Vagina (tissue), 2 donors: ENCODE data around the gene DNAJC5. TPM values are rescaled to one million over a fixed set of nuclear protein-coding genes. Genes with fewer than 3 reads are reported as not detected.
A peak's percentile ranks its signal among the peaks of the same experiment; 100 is the strongest.
"Not testable (repeated sequence)": the region's sequence is repeated elsewhere in the genome, so short reads cannot be mapped to it uniquely, and the experiment has no call there.

ENCODE experiments used
- DNase-seq, 2 donors: peaks; one replicate each; pipeline ENCODE4 v3.0.0-alpha.2; 2017; ENCODE audit errors: extremely low spot score in 2 of 2
- H3K27ac ChIP-seq: fragments of 200-600 bp; sonication (generic); one replicate; pipeline ENCODE4 v1.5.1; 2019
- H3K27me3 ChIP-seq: fragments of 200-600 bp; sonication (generic); one replicate; pipeline ENCODE4 v1.5.1; 2019
- H3K36me3 ChIP-seq, 2 donors: fragments of 200-600 bp; sonication (generic); one replicate each; pipeline ENCODE4 v1.5.1; 2017 to 2019
- H3K4me1 ChIP-seq: fragments of 200-600 bp; sonication (generic); one replicate; pipeline ENCODE4 v1.5.1; 2019
- H3K4me3 ChIP-seq, 2 donors: fragments of 200-600 bp; sonication (generic); 1 replicate in 1 of 2; 2 replicates in 1 of 2; pipeline ENCODE4 v1.5.1; 2016 to 2019
- H3K9me3 ChIP-seq: fragments of 200-600 bp; sonication (generic); one replicate; pipeline ENCODE4 v1.5.1; 2019
- POLR2A ChIP-seq, 2 donors: fragments of 450-650 bp; IDR thresholded peaks; one replicate each; pipeline ENCODE4 v1.6.1; 2017; ENCODE audit warnings: antibody characterized with exemption in 2 of 2, mild to moderate bottlenecking in 2 of 2, moderate library complexity in 2 of 2
- POLR2AphosphoS5 ChIP-seq, 2 donors: sonication (generic); formaldehyde crosslinking; IDR thresholded peaks; one replicate each; pipeline ENCODE4 v1.9.0; 2017; ENCODE audit warnings: antibody characterized with exemption in 2 of 2, mild to moderate bottlenecking in 2 of 2, low read depth in 1 of 2; ENCODE audit not compliant: insufficient read depth in 1 of 2
- intact Hi-C: fragments of 100-400 bp; cut with DNase I; formaldehyde crosslinking; loops from one replicate; pipeline ENCODE4 v1.15.1; 2023
- total RNA-seq: library from RNA; depleted of rRNA; stranded (reverse); fragments of >200 nt; gene quantifications from one replicate; pipeline ENCODE4 v1.2.3, GENCODE V29; 2016
- TF ChIP-seq, protein P1 (sequence below), 3 experiments: fragments of 450-650 bp in 2 of 3; fragments of 200-600 bp in 1 of 3; sonication (generic) in 1 of 3; IDR thresholded peaks; one replicate each; pipeline ENCODE4 v1.5.1; 2017 to 2019; ENCODE audit warnings: antibody characterized with exemption in 3 of 3, mild to moderate bottlenecking in 2 of 3, moderate library complexity in 2 of 3

DNAJC5 gene
- total RNA-seq, 1 donor from 2014 or later, result 25.8 TPM

DNA sequence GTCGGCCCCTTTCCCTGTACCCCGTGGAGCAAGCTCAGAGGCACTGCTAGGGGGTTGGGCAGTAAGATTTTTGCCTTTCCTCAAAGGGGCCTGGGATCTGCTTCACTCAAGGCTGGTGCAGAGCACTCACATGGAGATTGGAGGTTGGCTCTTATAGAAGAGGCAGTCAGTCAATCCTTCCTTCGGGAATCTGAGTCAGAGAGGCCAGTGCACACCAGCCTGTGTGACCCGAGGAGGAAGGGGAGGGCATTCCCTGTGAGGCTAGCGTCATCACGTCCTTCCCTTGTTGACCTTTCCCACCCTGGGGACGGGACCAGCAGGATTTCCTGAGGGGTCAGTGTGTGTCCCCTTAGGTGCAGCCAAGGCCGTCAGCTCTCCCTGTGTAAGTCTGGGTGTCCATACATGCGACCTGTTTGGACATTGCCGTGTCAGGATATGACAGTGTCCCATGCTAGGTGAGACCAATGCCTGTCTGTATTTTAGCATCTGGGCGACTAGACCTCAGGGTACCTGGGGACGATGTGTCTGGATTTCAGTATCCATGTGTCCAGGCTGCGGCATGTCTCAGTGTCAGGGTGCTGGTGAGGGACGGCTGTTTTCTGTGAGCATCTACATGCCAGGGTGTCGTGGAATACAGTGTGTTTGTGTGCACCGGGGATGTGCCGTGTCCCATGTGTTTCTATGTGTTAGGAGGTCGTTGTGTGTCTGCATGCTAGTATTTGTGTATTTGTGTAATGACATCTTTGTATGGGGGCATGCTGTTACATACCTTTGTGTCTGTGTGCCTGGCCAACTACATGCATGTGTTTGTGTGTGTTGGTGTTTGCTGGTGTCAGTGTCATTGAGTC is 77.6 kb downstream of the DNAJC5 start:
- TF ChIP-seq POLR2AphosphoS5 (IDR thresholded peaks at IDR 0.05; ENCODE audit: insufficient read depth in 1 of 2, low read depth in 1 of 2), result no peak
- no peak for TF ChIP-seq POLR2A (IDR thresholded peaks at IDR 0.05)
- TF ChIP-seq, protein P1, sequence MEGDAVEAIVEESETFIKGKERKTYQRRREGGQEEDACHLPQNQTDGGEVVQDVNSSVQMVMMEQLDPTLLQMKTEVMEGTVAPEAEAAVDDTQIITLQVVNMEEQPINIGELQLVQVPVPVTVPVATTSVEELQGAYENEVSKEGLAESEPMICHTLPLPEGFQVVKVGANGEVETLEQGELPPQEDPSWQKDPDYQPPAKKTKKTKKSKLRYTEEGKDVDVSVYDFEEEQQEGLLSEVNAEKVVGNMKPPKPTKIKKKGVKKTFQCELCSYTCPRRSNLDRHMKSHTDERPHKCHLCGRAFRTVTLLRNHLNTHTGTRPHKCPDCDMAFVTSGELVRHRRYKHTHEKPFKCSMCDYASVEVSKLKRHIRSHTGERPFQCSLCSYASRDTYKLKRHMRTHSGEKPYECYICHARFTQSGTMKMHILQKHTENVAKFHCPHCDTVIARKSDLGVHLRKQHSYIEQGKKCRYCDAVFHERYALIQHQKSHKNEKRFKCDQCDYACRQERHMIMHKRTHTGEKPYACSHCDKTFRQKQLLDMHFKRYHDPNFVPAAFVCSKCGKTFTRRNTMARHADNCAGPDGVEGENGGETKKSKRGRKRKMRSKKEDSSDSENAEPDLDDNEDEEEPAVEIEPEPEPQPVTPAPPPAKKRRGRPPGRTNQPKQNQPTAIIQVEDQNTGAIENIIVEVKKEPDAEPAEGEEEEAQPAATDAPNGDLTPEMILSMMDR (IDR thresholded peaks at IDR 0.05), result no peak
- peak in 1 of 2 donors; percentile 85 for DNase-seq

DNA sequence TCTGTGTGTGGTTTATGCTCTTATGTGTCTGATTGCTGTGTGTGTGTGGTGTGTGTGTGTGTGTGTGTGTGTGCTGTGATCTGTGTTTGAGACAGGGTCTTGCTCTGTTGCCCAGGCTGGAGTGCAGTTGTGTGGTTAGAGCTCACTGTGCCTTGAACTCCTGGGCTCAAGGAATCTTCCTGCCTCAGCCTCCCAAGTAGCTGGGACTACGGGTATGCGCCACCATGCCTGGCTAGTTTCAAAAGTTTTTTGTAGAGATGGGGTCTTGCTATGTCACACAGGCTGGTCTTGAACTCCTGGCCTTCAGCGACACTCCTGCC is 78.2 kb downstream of the DNAJC5 start:
- TF ChIP-seq POLR2A (IDR thresholded peaks at IDR 0.05) (no peak), POLR2AphosphoS5 (IDR thresholded peaks at IDR 0.05; ENCODE audit: insufficient read depth in 1 of 2, low read depth in 1 of 2) (no peak)
- TF ChIP-seq, protein P1 (IDR thresholded peaks at IDR 0.05), result no peak
- Histone ChIP-seq H3K4me1 (peaks cover 42% of the 10 kb centered on the region), H3K27ac (peak overlapping the region; percentile 49), H3K9me3 (no peaks in the 10 kb centered on the region), H3K4me3 (no peak overlapping the region), H3K27me3 (no peaks in the 10 kb centered on the region), H3K36me3 (no peaks in the 10 kb centered on the region)
- intact Hi-C loops, result no loop called here
- no peak for DNase-seq

More for the DNA sequence above, 77.6 kb downstream of the DNAJC5 start:
- H3K27ac ChIP-seq, result no peak overlapping the region
- H3K27me3 ChIP-seq, result no peaks in the 10 kb centered on the region
- intact Hi-C loops, result no loop called here
- peaks cover 0 to 3% of the 10 kb centered on the region in 2 donors for H3K36me3 ChIP-seq
- H3K4me1 ChIP-seq, result peaks cover 40% of the 10 kb centered on the region
- H3K4me3 ChIP-seq, result no peak overlapping the region
- H3K9me3 ChIP-seq, result no peaks in the 10 kb centered on the region

DNA sequence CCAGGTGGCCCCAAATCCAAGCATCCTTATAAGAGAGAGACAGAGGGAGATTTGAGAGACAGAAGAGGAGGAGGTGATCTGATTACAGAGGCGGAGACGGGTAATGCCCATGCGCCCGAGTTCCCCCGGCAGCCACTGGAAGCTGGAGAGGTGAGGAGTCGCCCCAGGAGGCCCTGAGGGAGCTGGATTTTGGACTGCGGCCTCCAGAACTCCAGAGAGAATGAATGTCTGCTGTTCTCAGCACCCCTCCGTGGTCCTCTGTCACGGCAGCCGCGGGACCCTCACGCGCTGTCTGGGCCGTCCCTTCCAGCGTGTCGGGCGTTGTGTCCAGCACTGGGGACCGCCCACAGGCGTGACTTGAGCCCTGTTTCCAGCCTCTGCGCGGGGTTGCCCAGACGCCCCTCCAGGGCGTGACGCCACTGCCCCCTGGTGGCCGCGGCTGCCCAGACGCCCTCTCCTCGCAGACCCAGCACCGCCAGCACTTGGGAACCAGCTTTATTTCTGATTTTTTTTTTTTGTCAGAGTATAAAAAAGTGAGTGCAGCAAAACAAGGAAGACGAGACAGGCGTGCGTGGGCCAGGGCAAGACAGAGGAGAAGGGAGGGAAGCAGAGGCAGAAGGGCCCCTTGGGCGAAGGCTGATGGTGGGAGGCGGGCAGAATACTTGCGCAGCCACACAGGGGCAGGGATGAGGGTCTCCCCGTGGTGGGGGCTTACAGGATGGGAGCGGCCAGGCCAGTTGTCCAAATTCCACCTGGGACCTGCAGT is 78.9 kb downstream of the DNAJC5 start:
- Histone ChIP-seq H3K27me3 (no peaks in the 10 kb centered on the region), H3K36me3 (no peaks in the 10 kb centered on the region), H3K9me3 (no peaks in the 10 kb centered on the region), H3K27ac (peak overlapping the region; percentile 49), H3K4me3 (peak overlapping the region in 1 of 2 donors; percentile 29), H3K4me1 (peaks cover 42% of the 10 kb centered on the region)
- DNase-seq, result peak in 1 of 2 donors; percentile 83
- TF ChIP-seq POLR2AphosphoS5 (IDR thresholded peaks at IDR 0.05; ENCODE audit: insufficient read depth in 1 of 2, low read depth in 1 of 2), result peak; percentile 39 to 48
- TF ChIP-seq, protein P1 (IDR thresholded peaks at IDR 0.05), result peak; percentile 93 to 97 (median 95)
- TF ChIP-seq POLR2A (IDR thresholded peaks at IDR 0.05), result no peak
- intact Hi-C loops, result loop anchor here (2.0 kb wide), 1 partner anchor 437 kb away; the partner anchor contains the start of gene PTK6

DNA sequence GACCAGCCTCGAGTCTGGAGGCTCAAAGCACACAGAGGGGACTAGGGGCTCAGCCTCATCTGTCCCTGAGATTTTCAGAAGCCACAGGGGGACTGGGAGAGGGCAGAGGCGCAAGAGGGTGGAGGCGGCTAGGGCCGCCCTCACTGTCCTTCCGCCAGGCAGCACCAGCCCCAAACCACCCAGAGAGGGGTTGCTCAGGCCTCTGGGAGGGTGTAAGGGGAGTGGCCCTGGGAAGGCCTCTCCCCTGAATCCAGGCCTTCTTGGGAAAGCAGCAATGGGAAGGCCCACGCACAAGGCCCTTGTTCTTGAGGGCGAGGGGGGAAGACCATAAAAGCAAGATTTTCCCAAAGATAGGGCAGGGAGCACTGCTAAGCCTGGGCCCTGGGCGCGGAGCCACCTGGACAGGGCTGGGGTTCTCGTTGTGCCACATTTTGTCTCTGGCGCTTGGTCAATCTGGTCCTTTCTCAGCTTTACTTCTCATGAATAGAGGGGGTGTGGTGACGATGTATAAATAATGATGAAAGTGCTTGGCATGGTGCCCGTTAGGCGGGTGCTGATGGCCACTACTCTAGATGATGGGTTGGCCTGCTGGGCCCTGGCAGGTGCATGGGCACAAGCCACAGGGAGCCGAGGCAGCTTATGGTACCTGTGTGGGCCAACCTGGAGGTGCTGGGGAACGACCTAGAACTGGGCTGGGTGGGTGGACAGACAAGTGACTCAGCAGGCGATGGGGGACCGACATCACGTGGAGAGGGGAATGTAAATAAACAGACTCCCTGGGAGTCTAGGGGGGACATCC is 79.7 kb downstream of the DNAJC5 start:
- no peak for DNase-seq
- no peaks in the 10 kb centered on the region for H3K36me3 ChIP-seq
- peaks cover 43% of the 10 kb centered on the region for H3K4me1 ChIP-seq
- H3K4me3 ChIP-seq, result no peak overlapping the region
- intact Hi-C loops, result loop anchor here (2.0 kb wide), 1 partner anchor 438 kb away; the partner anchor contains the start of gene PTK6
- H3K27me3 ChIP-seq, result no peaks in the 10 kb centered on the region
- TF ChIP-seq POLR2A (IDR thresholded peaks at IDR 0.05) (no peak), POLR2AphosphoS5 (IDR thresholded peaks at IDR 0.05; ENCODE audit: insufficient read depth in 1 of 2, low read depth in 1 of 2) (no peak)
- TF ChIP-seq, protein P1 (IDR thresholded peaks at IDR 0.05), result no peak
- no peaks in the 10 kb centered on the region for H3K9me3 ChIP-seq
- no peak overlapping the region for H3K27ac ChIP-seq

DNA sequence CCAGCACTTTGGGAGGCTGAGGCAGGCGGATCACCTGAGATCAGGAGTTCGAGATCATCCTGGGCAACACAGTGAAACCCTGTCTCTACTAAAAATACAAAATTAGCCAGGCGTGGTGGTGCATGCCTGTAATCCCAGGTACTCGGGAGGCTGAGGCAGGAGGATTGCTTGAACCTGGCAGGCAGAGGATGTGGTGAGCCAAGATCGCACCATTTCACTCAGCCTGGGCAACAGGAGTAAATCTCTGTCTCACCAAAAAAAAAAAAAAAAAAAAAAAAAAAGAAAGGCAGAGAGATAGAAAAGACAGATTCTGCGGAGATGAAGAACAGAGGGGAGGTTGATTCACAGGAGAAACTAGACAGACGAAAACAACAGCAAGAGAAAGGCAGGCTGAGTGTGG is 81.6 kb downstream of the DNAJC5 start:
- H3K9me3 ChIP-seq, H3K4me3 ChIP-seq, H3K27me3 ChIP-seq, DNase-seq, H3K36me3 ChIP-seq, intact Hi-C loops, H3K27ac ChIP-seq: not testable (repeated sequence)
- H3K4me1 ChIP-seq, result peaks cover 50% of the 10 kb centered on the region
